SK-N-SH (cell line): Measurements from ENCODE around the gene OR8A1.

Source experiments
- CTCF ChIP-seq: fragments of 200-600 bp; sonication (generic); IDR thresholded peaks from 2 replicates; pipeline ENCODE4 v1.6.1; 2017; ENCODE audit warnings: antibody characterized with exemption, mild to moderate bottlenecking, moderate library complexity
- ELF1 ChIP-seq: IDR thresholded peaks from 2 replicates; pipeline ENCODE4 v1.4.0; 2012
- EP300 ChIP-seq, 2 experiments: IDR thresholded peaks; 2 replicates each; pipeline versions ENCODE4 v1.4.0 to v1.6.1; 2012; ENCODE audit warnings: borderline replicate concordance in 1 of 2, low read depth in 1 of 2, low read length in 1 of 2
- EZH2phosphoT487 ChIP-seq: fragments of 200-600 bp; sonication (generic); IDR thresholded peaks from 2 replicates; pipeline ENCODE4 v1.6.1; 2017; ENCODE audit warnings: low read depth, mixed run types, mild to moderate bottlenecking, antibody characterized with exemption, moderate library complexity, borderline replicate concordance
- GABPA ChIP-seq: IDR thresholded peaks from 2 replicates; pipeline ENCODE4 v1.4.0; 2012; ENCODE audit warnings: low read depth, mild to moderate bottlenecking
- MXI1 ChIP-seq: IDR thresholded peaks from 2 replicates; pipeline ENCODE4 v1.6.1; 2012; ENCODE audit warnings: mild to moderate bottlenecking, low read depth, low read length, improper control_type of control experiment
- NFIC ChIP-seq: IDR thresholded peaks from 2 replicates; pipeline ENCODE4 v1.4.0; 2012; ENCODE audit warnings: borderline replicate concordance
- POLR2AphosphoS5 ChIP-seq: IDR thresholded peaks from 2 replicates; pipeline ENCODE4 v1.6.1; 2012; ENCODE audit warnings: low read depth, low read length
- RFX5 ChIP-seq: IDR thresholded peaks from 2 replicates; pipeline ENCODE4 v1.6.1; 2012; ENCODE audit warnings: mild to moderate bottlenecking, improper control_type of control experiment, low read length
- TEAD4 ChIP-seq: IDR thresholded peaks from 2 replicates; pipeline ENCODE4 v1.4.0; 2012; ENCODE audit warnings: mild to moderate bottlenecking, borderline replicate concordance; ENCODE audit not compliant: insufficient read depth
- USF2 ChIP-seq: fragments of 150-350 bp; IDR thresholded peaks from 2 replicates; pipeline ENCODE4 v1.6.1; 2017; ENCODE audit warnings: antibody characterized with exemption, low read length, low read depth, borderline replicate concordance
- YY1 ChIP-seq: IDR thresholded peaks from 2 replicates; pipeline ENCODE4 v1.4.0; 2012; ENCODE audit warnings: low read depth, mild to moderate bottlenecking
- ZBTB33 ChIP-seq: IDR thresholded peaks from 2 replicates; pipeline ENCODE4 v1.4.0; 2012; ENCODE audit warnings: low read depth, borderline replicate concordance
- TF ChIP-seq, protein P1 (sequence below): IDR thresholded peaks from 2 replicates; pipeline ENCODE4 v1.6.1; 2012; ENCODE audit warnings: mild to moderate bottlenecking, low read depth, low read length, moderate library complexity

GRCh38 chr11:124520550-124520854 is 49.3 kb upstream of the OR8A1 start:
- TF ChIP-seq CTCF: no peak
- TF ChIP-seq, protein P1, sequence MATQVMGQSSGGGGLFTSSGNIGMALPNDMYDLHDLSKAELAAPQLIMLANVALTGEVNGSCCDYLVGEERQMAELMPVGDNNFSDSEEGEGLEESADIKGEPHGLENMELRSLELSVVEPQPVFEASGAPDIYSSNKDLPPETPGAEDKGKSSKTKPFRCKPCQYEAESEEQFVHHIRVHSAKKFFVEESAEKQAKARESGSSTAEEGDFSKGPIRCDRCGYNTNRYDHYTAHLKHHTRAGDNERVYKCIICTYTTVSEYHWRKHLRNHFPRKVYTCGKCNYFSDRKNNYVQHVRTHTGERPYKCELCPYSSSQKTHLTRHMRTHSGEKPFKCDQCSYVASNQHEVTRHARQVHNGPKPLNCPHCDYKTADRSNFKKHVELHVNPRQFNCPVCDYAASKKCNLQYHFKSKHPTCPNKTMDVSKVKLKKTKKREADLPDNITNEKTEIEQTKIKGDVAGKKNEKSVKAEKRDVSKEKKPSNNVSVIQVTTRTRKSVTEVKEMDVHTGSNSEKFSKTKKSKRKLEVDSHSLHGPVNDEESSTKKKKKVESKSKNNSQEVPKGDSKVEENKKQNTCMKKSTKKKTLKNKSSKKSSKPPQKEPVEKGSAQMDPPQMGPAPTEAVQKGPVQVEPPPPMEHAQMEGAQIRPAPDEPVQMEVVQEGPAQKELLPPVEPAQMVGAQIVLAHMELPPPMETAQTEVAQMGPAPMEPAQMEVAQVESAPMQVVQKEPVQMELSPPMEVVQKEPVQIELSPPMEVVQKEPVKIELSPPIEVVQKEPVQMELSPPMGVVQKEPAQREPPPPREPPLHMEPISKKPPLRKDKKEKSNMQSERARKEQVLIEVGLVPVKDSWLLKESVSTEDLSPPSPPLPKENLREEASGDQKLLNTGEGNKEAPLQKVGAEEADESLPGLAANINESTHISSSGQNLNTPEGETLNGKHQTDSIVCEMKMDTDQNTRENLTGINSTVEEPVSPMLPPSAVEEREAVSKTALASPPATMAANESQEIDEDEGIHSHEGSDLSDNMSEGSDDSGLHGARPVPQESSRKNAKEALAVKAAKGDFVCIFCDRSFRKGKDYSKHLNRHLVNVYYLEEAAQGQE: no peak
- no peak for TF ChIP-seq ZBTB33
- no peak for TF ChIP-seq TEAD4
- no peak for TF ChIP-seq USF2
- TF ChIP-seq NFIC: no peak
- TF ChIP-seq RFX5: no peak
- TF ChIP-seq YY1: no peak
- TF ChIP-seq EP300 (IDR thresholded peaks at IDR 0.05; ENCODE audit: borderline replicate concordance in 1 of 2, low read depth in 1 of 2, low read length in 1 of 2): no peak
- TF ChIP-seq MXI1: no peak
- no peak for TF ChIP-seq EZH2phosphoT487
- TF ChIP-seq GABPA: no peak
- no peak for TF ChIP-seq ELF1
- no peak for TF ChIP-seq POLR2AphosphoS5
